ENCODE results near the gene TRIM26. TPM values are rescaled to one million over a fixed set of nuclear protein-coding genes. Genes with fewer than 3 reads are reported as not detected.

Gene TRIM26
- total RNA-seq, 1 donor from 2014 or later, result 24.2 TPM

GRCh38 chr6:30136570-30137286 is 76.5 kb downstream of the TRIM26 start:
- DNase-seq (ENCODE audit: low spot score), result no peak
- intact Hi-C loops (cut with DNase I), result loop anchor here (10.0 kb wide), 1 partner anchor 292 kb away; no protein-coding TSS in a partner anchor

GRCh38 chr6:30135757-30136156 is 77.4 kb downstream of the TRIM26 start, which contains the start of gene TRIM40:
TRIM40 (plus strand) TSS chr6:30136140; CDS start chr6:30137037, 897 bp downstream.
- intact Hi-C loops (cut with DNase I), result loop anchor here (10.0 kb wide), 1 partner anchor 291 kb away; no protein-coding TSS in a partner anchor
- no peak for DNase-seq (ENCODE audit: low spot score)

GRCh38 chr6:30135147-30135546 is 78.1 kb downstream of the TRIM26 start:
- intact Hi-C loops (cut with DNase I), result loop anchor here (10.0 kb wide), 1 partner anchor 290 kb away; no protein-coding TSS in a partner anchor
- DNase-seq (ENCODE audit: low spot score), result no peak

Other genes starting within 250 kb of the TRIM26 start
- gene POLR1H, start 152.1 kb downstream of the TRIM26 start, total RNA-seq, result 15.5 TPM
- 41.4 TPM for gene PPP1R11, start 146.2 kb downstream of the TRIM26 start, total RNA-seq
- gene RNF39, start 137.6 kb downstream of the TRIM26 start, total RNA-seq, result not detected
- gene TRIM31, start 100.3 kb downstream of the TRIM26 start, total RNA-seq, result not detected
- gene TRIM40, start 77.3 kb downstream of the TRIM26 start, total RNA-seq, result not detected
- gene TRIM10, start 52.2 kb downstream of the TRIM26 start, total RNA-seq, result 0.08 TPM
- not detected for gene TRIM15, start 49.9 kb downstream of the TRIM26 start, total RNA-seq
- 10.3 TPM for gene TRIM39, start 113.5 kb upstream of the TRIM26 start, total RNA-seq
- gene RPP21, start 131.8 kb upstream of the TRIM26 start, total RNA-seq, result 22.1 TPM

All from cardiac septum (tissue), 1 donor.